IMR-90 (cell line): Measurements from ENCODE around the gene PLCH2. TPM values are rescaled to one million over a fixed set of nuclear protein-coding genes. Genes with fewer than 3 reads are reported as not detected.

Source experiments
- ATAC-seq: fragments of 200-7000 bp; cut with Tn5 transposase; 2 replicates; pipeline ENCODE4 v1.9.1; 2020; ENCODE audit warnings: low read depth, mild to moderate bottlenecking, moderate library complexity
- BruUV-seq: library from RNA; stranded (reverse); fragments of 400-500 nt; replicated peaks from 2 replicates; lab custom pipeline; 2021; lab: Mats Ljungman, UMichigan
- CTCF ChIA-PET: fragments of 300-600 bp; formaldehyde crosslinking; extraction: SDS; loops from one replicate; lab custom pipeline; 2021; ENCODE audit warnings: antibody characterized with exemption; lab: Yijun Ruan, JAX
- POLR2A ChIA-PET: fragments of 300-600 bp; sonication (Branson Sonifier 250); formaldehyde crosslinking; loops from one replicate; lab custom pipeline; 2022; ENCODE audit warnings: antibody characterized with exemption; ENCODE audit not compliant: unreplicated experiment; lab: Charles Lee
- DNase-seq: peaks from one replicate; pipeline ENCODE4 v3.0.0; 2013
- H2AFZ ChIP-seq: replicated peaks from 2 replicates; pipeline ENCODE3; 2013; ENCODE audit warnings: low read length, mild to moderate bottlenecking; ENCODE audit not compliant: poor library complexity
- H2AK5ac ChIP-seq: 2 replicates; pipeline ENCODE4 v1.6.1; 2013; ENCODE audit warnings: low read depth, low read length, inconsistent platforms
- H2AK9ac ChIP-seq: replicated peaks from 2 replicates; pipeline ENCODE3; 2013; ENCODE audit warnings: mild to moderate bottlenecking, low read depth, low read length, moderate library complexity; ENCODE audit not compliant: poor library complexity
- H2BK120ac ChIP-seq: 2 replicates; pipeline ENCODE4 v1.6.1; 2013; ENCODE audit warnings: low read depth, low read length, inconsistent platforms
- H2BK15ac ChIP-seq: 3 replicates; pipeline ENCODE4 v1.6.1; 2013; ENCODE audit warnings: low read depth, low read length, inconsistent platforms
- H2BK20ac ChIP-seq: 2 replicates; pipeline ENCODE4 v1.6.1; 2013; ENCODE audit warnings: low read depth, mild to moderate bottlenecking, inconsistent platforms, low read length, moderate library complexity
- H2BK5ac ChIP-seq: 2 replicates; pipeline ENCODE4 v1.6.1; 2013; ENCODE audit warnings: mild to moderate bottlenecking, low read depth, low read length, inconsistent platforms; ENCODE audit not compliant: poor library complexity, severe bottlenecking
- H3K14ac ChIP-seq: replicated peaks from 2 replicates; pipeline ENCODE4 v1.6.1; 2013; ENCODE audit warnings: low read depth, low read length, inconsistent platforms
- H3K18ac ChIP-seq: 2 replicates; pipeline ENCODE4 v1.6.1; 2013; ENCODE audit warnings: low read depth, low read length, control low read depth
- H3K23ac ChIP-seq: 2 replicates; pipeline ENCODE4 v1.6.1; 2013; ENCODE audit warnings: low read depth, low read length, inconsistent platforms
- H3K27ac ChIP-seq: 2 replicates; pipeline ENCODE4 v1.5.1; 2013; ENCODE audit warnings: mild to moderate bottlenecking, control low read depth, low read length; ENCODE audit not compliant: insufficient read depth
- H3K27me3 ChIP-seq: 2 replicates; pipeline ENCODE4 v1.6.1; 2013; ENCODE audit warnings: low read length; ENCODE audit not compliant: control insufficient read depth, insufficient read depth
- H3K36me3 ChIP-seq: 2 replicates; pipeline ENCODE4 v1.6.1; 2013; ENCODE audit warnings: low read length, mixed read lengths; ENCODE audit not compliant: control insufficient read depth, insufficient read depth
- H3K4ac ChIP-seq: 2 replicates; pipeline ENCODE4 v1.6.1; 2013; ENCODE audit warnings: low read depth, low read length, inconsistent platforms
- H3K4me1 ChIP-seq: 2 replicates; pipeline ENCODE4 v1.6.1; 2013; ENCODE audit warnings: low read length, mixed read lengths; ENCODE audit not compliant: control insufficient read depth, insufficient read depth
- H3K4me2 ChIP-seq: 2 replicates; pipeline ENCODE4 v1.6.1; 2013; ENCODE audit warnings: low read depth, mild to moderate bottlenecking, control low read depth, low read length, moderate library complexity
- H3K4me3 ChIP-seq: 2 replicates; pipeline ENCODE4 v1.5.1; 2013; ENCODE audit warnings: low read depth, mild to moderate bottlenecking, control low read depth, low read length, moderate library complexity; ENCODE audit not compliant: insufficient read depth
- H3K56ac ChIP-seq: 2 replicates; pipeline ENCODE4 v1.6.1; 2013; ENCODE audit warnings: low read length, inconsistent platforms; ENCODE audit not compliant: insufficient read depth; ENCODE audit errors: extremely low read depth
- H3K79me1 ChIP-seq, 2 experiments: 2 replicates each; pipeline ENCODE4 v1.6.1; 2013; ENCODE audit warnings: low read length in 2 of 2, inconsistent platforms in 1 of 2, low read depth in 1 of 2
- H3K9ac ChIP-seq: 2 replicates; pipeline ENCODE4 v1.6.1; 2013; ENCODE audit warnings: low read depth, low read length, control low read depth
- H3K9me1 ChIP-seq: 2 replicates; pipeline ENCODE4 v1.6.1; 2013; ENCODE audit warnings: low read length, inconsistent platforms; ENCODE audit not compliant: insufficient read depth
- H3K9me3 ChIP-seq: 2 replicates; pipeline ENCODE4 v1.6.1; 2013; ENCODE audit warnings: low read length; ENCODE audit not compliant: control insufficient read depth, insufficient read depth
- H4K20me1 ChIP-seq: 2 replicates; pipeline ENCODE4 v1.6.1; 2013; ENCODE audit warnings: low read length, inconsistent platforms; ENCODE audit not compliant: insufficient read depth
- H4K5ac ChIP-seq: 2 replicates; pipeline ENCODE4 v1.6.1; 2013; ENCODE audit warnings: mild to moderate bottlenecking, low read depth, low read length, control low read depth
- H4K8ac ChIP-seq, 2 experiments: 2 replicates each; pipeline ENCODE4 v1.6.1; 2013; ENCODE audit warnings: low read depth in 2 of 2, low read length in 2 of 2, control low read depth in 1 of 2, inconsistent platforms in 1 of 2
- H4K91ac ChIP-seq: 2 replicates; pipeline ENCODE4 v1.6.1; 2013; ENCODE audit warnings: low read depth, low read length, inconsistent platforms; ENCODE audit not compliant: insufficient read depth
- BHLHE40 ChIP-seq: fragments of 150-350 bp; IDR thresholded peaks from 2 replicates; pipeline ENCODE4 v1.6.1; 2016; ENCODE audit warnings: mild to moderate bottlenecking, low read depth, low read length
- CEBPB ChIP-seq: IDR thresholded peaks from 2 replicates; pipeline ENCODE4 v1.6.1; 2012; ENCODE audit warnings: low read depth, low read length, improper control_type of control experiment
- ELK1 ChIP-seq: fragments of 150-350 bp; IDR thresholded peaks from 2 replicates; pipeline ENCODE4 v1.6.1; 2016; ENCODE audit warnings: low read depth, mild to moderate bottlenecking, low read length, moderate library complexity, borderline replicate concordance
- FOS ChIP-seq: fragments of 150-350 bp; IDR thresholded peaks from 2 replicates; pipeline ENCODE4 v1.6.1; 2016; ENCODE audit warnings: low read depth, low read length
- MAFK ChIP-seq: IDR thresholded peaks from 2 replicates; pipeline ENCODE4 v1.6.1; 2012; ENCODE audit warnings: low read depth, low read length, improper control_type of control experiment
- MAZ ChIP-seq: IDR thresholded peaks from 2 replicates; pipeline ENCODE4 v1.6.1; 2012; ENCODE audit warnings: low read depth, mild to moderate bottlenecking, low read length, improper control_type of control experiment, moderate library complexity, borderline replicate concordance
- MXI1 ChIP-seq: IDR thresholded peaks from 2 replicates; pipeline ENCODE4 v1.6.1; 2012; ENCODE audit warnings: low read depth, mild to moderate bottlenecking, low read length, moderate library complexity, borderline replicate concordance
- NFE2L2 ChIP-seq: fragments of 150-350 bp; IDR thresholded peaks from 2 replicates; pipeline ENCODE4 v1.6.1; 2016; ENCODE audit warnings: low read depth, mild to moderate bottlenecking, low read length
- POLR2A ChIP-seq: IDR thresholded peaks from 2 replicates; pipeline ENCODE4 v1.6.1; 2012; ENCODE audit warnings: mild to moderate bottlenecking, low read depth, low read length
- RCOR1 ChIP-seq: IDR thresholded peaks from 2 replicates; pipeline ENCODE4 v1.6.1; 2012; ENCODE audit warnings: mild to moderate bottlenecking, low read length, improper control_type of control experiment; ENCODE audit not compliant: insufficient replicate concordance
- RFX5 ChIP-seq: IDR thresholded peaks from 2 replicates; pipeline ENCODE4 v1.8.0; 2012; ENCODE audit warnings: low read depth, mild to moderate bottlenecking, low read length, moderate library complexity
- SMC3 ChIP-seq: fragments of 150-350 bp; IDR thresholded peaks from 2 replicates; pipeline ENCODE4 v1.6.1; 2016; ENCODE audit warnings: low read depth, mild to moderate bottlenecking, antibody characterized with exemption, low read length, moderate library complexity
- USF2 ChIP-seq: fragments of 150-350 bp; IDR thresholded peaks from 2 replicates; pipeline ENCODE4 v1.6.1; 2017; ENCODE audit warnings: mild to moderate bottlenecking, antibody characterized with exemption, low read length, low read depth
- WGBS, 2 experiments: methylation state at CpG; one replicate each; pipeline versions ENCODE4 v1.1.5 to v1.1.7; 2013; ENCODE audit warnings: missing lambda C conversion rate in 2 of 2; ENCODE audit not compliant: insufficient read length in 1 of 2; ENCODE audit errors: extremely low coverage in 2 of 2; 5-methylcytosine and 5-hydroxymethylcytosine counted together
- dilution Hi-C: fragments of 300-500 bp; cut with HindIII; formaldehyde crosslinking; loops from one replicate; pipeline ENCODE4 v1.14.3; 2018; ENCODE audit warnings: low sequenced_read_pairs; ENCODE audit not compliant: unreplicated experiment
- in situ Hi-C: fragments of 300-500 bp; cut with MboI; formaldehyde crosslinking; loops from 3 replicates; pipeline ENCODE4 v1.14.3; 2019; ENCODE audit warnings: low sequenced_read_pairs, inconsistent platforms, mixed read lengths
- intact Hi-C: fragments of 100-400 bp; cut with micrococcal nuclease; formaldehyde crosslinking; loops from 2 replicates; pipeline ENCODE4 v1.10.0; 2022
- polyA plus RNA-seq, 3 experiments: library from polyadenylated mRNA; depleted of rRNA; stranded (reverse); fragments of >200 nt; gene quantifications; 2 replicates each; pipeline ENCODE4 v1.2.3, GENCODE V29; 2012; ENCODE audit warnings: low replicate concordance in 1 of 3
- total RNA-seq: library from RNA; depleted of rRNA; stranded (reverse); fragments of >200 nt; gene quantifications from 2 replicates; pipeline ENCODE4 v1.2.3, GENCODE V29; 2012
- TF ChIP-seq, protein P1 (sequence below): conservative IDR thresholded peaks from 2 replicates; pipeline ENCODE4 v1.5.1; 2012; ENCODE audit warnings: mild to moderate bottlenecking, low read depth, low read length, improper control_type of control experiment

The PLCH2 gene
- total and polyA plus RNA-seq, 2 of the 4 experiments (the other 2 are of a cell fraction): 0.18 to 1.9 TPM

DNA sequence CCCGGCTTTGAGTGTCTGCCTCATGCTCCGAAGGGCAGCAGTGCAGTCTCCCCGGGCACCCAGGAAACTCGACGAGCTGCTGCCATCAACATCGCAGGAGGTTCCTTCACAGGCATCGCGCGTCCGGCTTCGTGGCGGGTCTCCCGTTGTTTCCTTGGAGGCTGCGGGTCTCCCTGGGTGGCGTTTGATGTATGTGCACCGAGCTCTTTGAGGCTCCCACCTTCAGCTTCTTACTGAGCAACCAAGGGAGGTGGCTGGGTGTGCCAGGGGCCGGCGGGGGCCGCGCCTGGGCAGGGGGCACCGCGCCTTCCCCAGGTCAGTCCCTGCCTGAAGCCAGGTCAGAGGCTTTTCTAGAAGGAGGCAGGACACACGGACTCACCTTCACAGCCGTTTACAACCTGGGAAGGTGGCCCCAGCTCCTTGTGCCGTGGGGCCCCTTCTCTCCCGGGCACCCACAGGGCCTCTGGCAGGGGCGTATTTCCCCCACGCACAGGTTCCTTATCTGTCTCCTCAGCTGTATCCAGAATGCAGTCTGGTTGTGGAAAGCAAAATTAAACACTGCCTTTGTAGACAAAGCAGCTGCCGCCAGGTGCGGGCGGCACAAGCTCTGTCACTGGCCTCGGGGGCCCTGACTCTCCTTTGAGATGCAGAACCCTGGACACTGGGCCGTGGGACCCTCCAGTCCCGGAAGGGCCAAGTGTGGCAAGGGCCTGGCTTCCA, 42.0 kb upstream of the PLCH2 start:
- no peak overlapping the region for H3K18ac ChIP-seq
- no peaks in the 10 kb centered on the region for H3K79me1 ChIP-seq
- H4K20me1 ChIP-seq: no peaks in the 10 kb centered on the region; the same call in 1 of the 2 replicates
- no peaks in the 10 kb centered on the region for H3K36me3 ChIP-seq
- no peak overlapping the region for H2BK15ac ChIP-seq
- 57% methylated on average over 13 of the region's 34 CpGs; no CpG with 5 or more reads in 1 of the 2 experiments for WGBS, 2 experiments
- H3K23ac ChIP-seq: no peak overlapping the region
- H3K9me3 ChIP-seq: peaks cover 5% of the 10 kb centered on the region; the same call in 1 of the 2 replicates
- no peak overlapping the region for H2AFZ ChIP-seq
- TF ChIP-seq USF2: no peak
- TF ChIP-seq POLR2A: no peak
- TF ChIP-seq FOS: no peak
- no peak for TF ChIP-seq SMC3
- TF ChIP-seq ELK1: no peak
- no peak for TF ChIP-seq RFX5
- no peak for TF ChIP-seq RCOR1
- TF ChIP-seq BHLHE40: no peak
- no peak for TF ChIP-seq MXI1
- no peak for TF ChIP-seq CEBPB
- TF ChIP-seq, protein P1, sequence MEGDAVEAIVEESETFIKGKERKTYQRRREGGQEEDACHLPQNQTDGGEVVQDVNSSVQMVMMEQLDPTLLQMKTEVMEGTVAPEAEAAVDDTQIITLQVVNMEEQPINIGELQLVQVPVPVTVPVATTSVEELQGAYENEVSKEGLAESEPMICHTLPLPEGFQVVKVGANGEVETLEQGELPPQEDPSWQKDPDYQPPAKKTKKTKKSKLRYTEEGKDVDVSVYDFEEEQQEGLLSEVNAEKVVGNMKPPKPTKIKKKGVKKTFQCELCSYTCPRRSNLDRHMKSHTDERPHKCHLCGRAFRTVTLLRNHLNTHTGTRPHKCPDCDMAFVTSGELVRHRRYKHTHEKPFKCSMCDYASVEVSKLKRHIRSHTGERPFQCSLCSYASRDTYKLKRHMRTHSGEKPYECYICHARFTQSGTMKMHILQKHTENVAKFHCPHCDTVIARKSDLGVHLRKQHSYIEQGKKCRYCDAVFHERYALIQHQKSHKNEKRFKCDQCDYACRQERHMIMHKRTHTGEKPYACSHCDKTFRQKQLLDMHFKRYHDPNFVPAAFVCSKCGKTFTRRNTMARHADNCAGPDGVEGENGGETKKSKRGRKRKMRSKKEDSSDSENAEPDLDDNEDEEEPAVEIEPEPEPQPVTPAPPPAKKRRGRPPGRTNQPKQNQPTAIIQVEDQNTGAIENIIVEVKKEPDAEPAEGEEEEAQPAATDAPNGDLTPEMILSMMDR: no peak
- no peak for TF ChIP-seq MAZ
- TF ChIP-seq MAFK: no peak
- no peak for TF ChIP-seq NFE2L2
- no peaks in the 10 kb centered on the region for H3K9me1 ChIP-seq
- ChIA-PET CTCF (no interaction called here), POLR2A (no interaction called here)
- in situ Hi-C loops (loop anchor here (25.0 kb wide), 1 partner anchor 628 kb away; the partner anchor contains the start of gene PRDM16), dilution Hi-C loops (no loop called here), intact Hi-C loops (loop anchor here (5.0 kb wide), 1 partner anchor 113 kb away; no protein-coding TSS in a partner anchor)
- no peak overlapping the region for H3K9ac ChIP-seq
- no peak overlapping the region for H4K91ac ChIP-seq
- H3K4me3 ChIP-seq: no peak overlapping the region
- no peak overlapping the region for H4K5ac ChIP-seq
- H4K8ac ChIP-seq: no peak overlapping the region
- H3K4me1 ChIP-seq: no peaks in the 10 kb centered on the region
- ATAC-seq (no peak), DNase-seq (no peak)
- no peak overlapping the region for H3K27ac ChIP-seq
- no peak overlapping the region for H2AK5ac ChIP-seq
- H2BK5ac ChIP-seq: no peak overlapping the region
- no peak overlapping the region for H2BK120ac ChIP-seq
- H3K4ac ChIP-seq: no peak overlapping the region
- no peak overlapping the region for H3K4me2 ChIP-seq
- no peak overlapping the region for H3K56ac ChIP-seq
- no peak overlapping the region for H2BK20ac ChIP-seq
- peaks cover 51% of the 10 kb centered on the region for H3K27me3 ChIP-seq
- BruUV-seq: no TSS peak
- no peak overlapping the region for H2AK9ac ChIP-seq
- H3K14ac ChIP-seq: no peak overlapping the region
